SU-DHL-6 (cell line): Measurements from ENCODE around the gene ANGPTL5.

ENCODE experiments used
- H2AFZ ChIP-seq: fragments of 200-600 bp; sonication (generic); 2 replicates; pipeline ENCODE4 v1.6.1; 2014; ENCODE audit warnings: low read depth, mild to moderate bottlenecking, moderate library complexity, mixed read lengths, antibody characterized with exemption, low read length; ENCODE audit not compliant: severe bottlenecking
- H3F3A ChIP-seq: fragments of 200-600 bp; shearing (Covaris generic); 2 replicates; pipeline ENCODE4 v1.6.0; 2016; ENCODE audit warnings: antibody characterized with exemption, mild to moderate bottlenecking; ENCODE audit not compliant: insufficient read depth
- H3K27ac ChIP-seq: fragments of 200-600 bp; sonication (generic); 2 replicates; pipeline ENCODE4 v1.5.1; 2016; ENCODE audit warnings: low read depth, mild to moderate bottlenecking, low read length, moderate library complexity, mixed read lengths
- H3K27me3 ChIP-seq: fragments of 200-600 bp; sonication (generic), shearing (Covaris generic); 2 replicates; pipeline ENCODE4 v1.6.0; 2014; ENCODE audit warnings: mild to moderate bottlenecking, low read length
- H3K36me3 ChIP-seq: fragments of 200-600 bp; sonication (generic); 2 replicates; pipeline ENCODE4 v1.6.1; 2014; ENCODE audit warnings: mild to moderate bottlenecking, low read length, mixed read lengths
- H3K4me2 ChIP-seq: fragments of 300-600, 200-600 bp; shearing (Covaris generic), sonication (generic); 2 replicates; pipeline ENCODE4 v1.6.0; 2014; ENCODE audit warnings: low read length, low read depth, mild to moderate bottlenecking; ENCODE audit not compliant: poor library complexity, severe bottlenecking
- H3K4me3 ChIP-seq: fragments of 200-600 bp; sonication (generic); 2 replicates; pipeline ENCODE4 v1.5.1; 2014; ENCODE audit warnings: antibody characterized with exemption, low read length, mild to moderate bottlenecking, mixed read lengths; ENCODE audit not compliant: insufficient read depth, poor library complexity, severe bottlenecking
- H3K79me2 ChIP-seq: fragments of 200-600 bp; sonication (generic); 2 replicates; pipeline ENCODE4 v1.6.1; 2014; ENCODE audit warnings: mild to moderate bottlenecking, low read length, moderate library complexity; ENCODE audit not compliant: insufficient read depth
- H3K9ac ChIP-seq: fragments of 200-600 bp; sonication (generic); 2 replicates; pipeline ENCODE4 v1.7.0; 2014; ENCODE audit warnings: mild to moderate bottlenecking, low read length
- H3K9me2 ChIP-seq: fragments of 200-600 bp; sonication (generic); replicated peaks from 2 replicates; pipeline ENCODE4 v1.6.1; 2014; ENCODE audit warnings: low read length; ENCODE audit not compliant: insufficient read depth
- H3K9me3 ChIP-seq: fragments of 200-600 bp; sonication (generic); 2 replicates; pipeline ENCODE4 v1.6.1; 2014; ENCODE audit warnings: low read length, mixed read lengths; ENCODE audit not compliant: insufficient read depth
- H4K20me1 ChIP-seq: fragments of 200-600 bp; sonication (generic); 2 replicates; pipeline ENCODE4 v1.6.1; 2014; ENCODE audit warnings: low read depth, mild to moderate bottlenecking, antibody characterized with exemption, low read length, moderate library complexity, mixed read lengths
- EZH2phosphoT487 ChIP-seq: fragments of 200-600 bp; sonication (generic), shearing (Covaris generic); conservative IDR thresholded peaks from 2 replicates; pipeline ENCODE4 v1.6.1; 2018; ENCODE audit warnings: mild to moderate bottlenecking, antibody characterized with exemption, low read length, moderate library complexity, mixed read lengths
- TF ChIP-seq, protein P1 (sequence below): fragments of 200-600 bp; sonication (generic); IDR thresholded peaks from one replicate; pipeline ENCODE4 v1.5.1; 2017; ENCODE audit warnings: antibody characterized with exemption, mild to moderate bottlenecking, low read length, moderate library complexity; ENCODE audit not compliant: insufficient read depth, poor library complexity, severe bottlenecking

ANGPTL5 gene

DNA sequence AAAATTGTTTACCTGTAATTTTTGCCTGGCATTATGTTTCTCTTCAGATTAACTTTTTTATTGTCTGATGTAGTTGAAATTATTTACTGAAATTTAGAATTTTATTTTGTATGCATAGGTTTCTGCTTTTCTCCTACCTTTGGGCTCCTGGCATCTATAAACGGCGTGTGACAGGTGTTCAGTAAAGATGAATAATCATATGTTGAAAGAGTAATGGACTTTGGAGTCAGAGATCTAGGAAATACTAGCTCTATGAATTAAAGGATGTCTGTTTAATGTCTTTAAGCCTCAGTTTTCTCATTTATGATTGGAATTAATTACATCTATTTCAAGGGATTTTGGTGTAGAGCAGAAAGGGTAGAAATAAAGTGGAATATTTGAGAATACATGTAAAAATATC lies 7.2 kb upstream of the ANGPTL5 start:
- no peaks in the 10 kb centered on the region for H3K79me2 ChIP-seq
- H3K9me2 ChIP-seq: no peaks in the 10 kb centered on the region
- no peaks in the 10 kb centered on the region for H3K36me3 ChIP-seq
- TF ChIP-seq, protein P1, sequence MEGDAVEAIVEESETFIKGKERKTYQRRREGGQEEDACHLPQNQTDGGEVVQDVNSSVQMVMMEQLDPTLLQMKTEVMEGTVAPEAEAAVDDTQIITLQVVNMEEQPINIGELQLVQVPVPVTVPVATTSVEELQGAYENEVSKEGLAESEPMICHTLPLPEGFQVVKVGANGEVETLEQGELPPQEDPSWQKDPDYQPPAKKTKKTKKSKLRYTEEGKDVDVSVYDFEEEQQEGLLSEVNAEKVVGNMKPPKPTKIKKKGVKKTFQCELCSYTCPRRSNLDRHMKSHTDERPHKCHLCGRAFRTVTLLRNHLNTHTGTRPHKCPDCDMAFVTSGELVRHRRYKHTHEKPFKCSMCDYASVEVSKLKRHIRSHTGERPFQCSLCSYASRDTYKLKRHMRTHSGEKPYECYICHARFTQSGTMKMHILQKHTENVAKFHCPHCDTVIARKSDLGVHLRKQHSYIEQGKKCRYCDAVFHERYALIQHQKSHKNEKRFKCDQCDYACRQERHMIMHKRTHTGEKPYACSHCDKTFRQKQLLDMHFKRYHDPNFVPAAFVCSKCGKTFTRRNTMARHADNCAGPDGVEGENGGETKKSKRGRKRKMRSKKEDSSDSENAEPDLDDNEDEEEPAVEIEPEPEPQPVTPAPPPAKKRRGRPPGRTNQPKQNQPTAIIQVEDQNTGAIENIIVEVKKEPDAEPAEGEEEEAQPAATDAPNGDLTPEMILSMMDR: no peak
- TF ChIP-seq EZH2phosphoT487: no peak
- no peak overlapping the region for H3K4me3 ChIP-seq
- no peak overlapping the region for H3K27ac ChIP-seq
- H3K9me3 ChIP-seq: no peaks in the 10 kb centered on the region
- no peak overlapping the region for H2AFZ ChIP-seq
- no peaks in the 10 kb centered on the region for H4K20me1 ChIP-seq
- no peaks in the 10 kb centered on the region for H3F3A ChIP-seq
- H3K4me2 ChIP-seq: no peak overlapping the region
- H3K9ac ChIP-seq: no peak overlapping the region
- no peaks in the 10 kb centered on the region for H3K27me3 ChIP-seq

DNA sequence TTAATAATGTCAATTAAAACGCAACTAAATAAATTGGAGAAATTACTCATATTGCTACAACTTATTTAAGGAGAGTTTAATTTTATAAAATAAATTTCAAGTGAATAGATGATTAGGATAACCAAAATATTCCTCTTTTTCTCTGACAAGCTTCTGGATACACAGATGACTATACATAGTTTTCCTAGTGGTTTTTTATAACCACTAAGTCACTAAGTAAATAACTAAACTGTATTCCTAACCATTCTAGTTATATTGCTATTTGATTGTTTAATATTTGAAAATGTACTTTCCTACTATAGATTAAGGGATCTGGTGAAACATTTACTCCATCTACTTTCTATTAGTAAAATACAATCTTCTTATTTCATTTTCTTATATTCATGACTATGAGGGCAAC lies 4.7 kb upstream of the ANGPTL5 start:
- H3K27me3 ChIP-seq: no peaks in the 10 kb centered on the region
- H3F3A ChIP-seq: no peaks in the 10 kb centered on the region; the same call in 1 of the 2 replicates
- H3K36me3 ChIP-seq: no peaks in the 10 kb centered on the region
- H4K20me1 ChIP-seq: no peaks in the 10 kb centered on the region
- H3K9me2 ChIP-seq: no peaks in the 10 kb centered on the region
- no peaks in the 10 kb centered on the region for H3K9me3 ChIP-seq
- no peaks in the 10 kb centered on the region for H3K79me2 ChIP-seq
- no peak overlapping the region for H3K27ac ChIP-seq
- TF ChIP-seq EZH2phosphoT487: no peak
- TF ChIP-seq, protein P1: no peak
- H3K4me2 ChIP-seq: no peak overlapping the region
- no peak overlapping the region for H2AFZ ChIP-seq
- H3K4me3 ChIP-seq: no peak overlapping the region
- H3K9ac ChIP-seq: no peak overlapping the region

DNA sequence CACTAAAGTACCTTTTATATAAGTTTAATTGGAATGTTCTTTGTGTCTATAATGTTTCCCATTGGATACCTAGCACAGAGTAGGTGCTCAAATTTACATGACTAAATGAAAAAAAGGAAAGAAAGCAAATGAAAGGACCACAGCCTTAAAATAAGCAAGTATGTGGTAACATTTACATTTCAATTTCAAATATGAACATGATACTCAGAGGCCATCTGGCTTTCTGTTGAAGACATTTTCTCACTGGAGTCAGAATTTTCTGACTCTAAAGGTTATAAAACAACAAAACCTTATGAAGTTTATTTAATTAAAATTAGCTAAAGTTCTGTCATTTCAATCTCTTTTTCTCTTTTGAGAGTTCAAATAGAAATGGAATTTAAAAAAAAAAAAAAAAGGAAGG lies 904 bp upstream of the ANGPTL5 start:
- TF ChIP-seq, protein P1: no peak
- H3K27ac ChIP-seq: no peak overlapping the region
- no peak overlapping the region for H2AFZ ChIP-seq
- H3K36me3 ChIP-seq: no peaks in the 10 kb centered on the region
- no peaks in the 10 kb centered on the region for H3K9me2 ChIP-seq
- no peaks in the 10 kb centered on the region for H3K27me3 ChIP-seq
- H3K9ac ChIP-seq: no peak overlapping the region
- peaks cover 5% of the 10 kb centered on the region; the same call in 1 of the 2 replicates for H3F3A ChIP-seq
- H3K4me2 ChIP-seq: no peak overlapping the region
- H4K20me1 ChIP-seq: no peaks in the 10 kb centered on the region
- no peak overlapping the region for H3K4me3 ChIP-seq
- H3K9me3 ChIP-seq: no peaks in the 10 kb centered on the region
- H3K79me2 ChIP-seq: no peaks in the 10 kb centered on the region
